Measurements from ENCODE around the gene VAMP2.
"Not testable (repeated sequence)": the region's sequence is repeated elsewhere in the genome, so short reads cannot be mapped to it uniquely, and the experiment has no call there.

VAMP2 gene

DNA sequence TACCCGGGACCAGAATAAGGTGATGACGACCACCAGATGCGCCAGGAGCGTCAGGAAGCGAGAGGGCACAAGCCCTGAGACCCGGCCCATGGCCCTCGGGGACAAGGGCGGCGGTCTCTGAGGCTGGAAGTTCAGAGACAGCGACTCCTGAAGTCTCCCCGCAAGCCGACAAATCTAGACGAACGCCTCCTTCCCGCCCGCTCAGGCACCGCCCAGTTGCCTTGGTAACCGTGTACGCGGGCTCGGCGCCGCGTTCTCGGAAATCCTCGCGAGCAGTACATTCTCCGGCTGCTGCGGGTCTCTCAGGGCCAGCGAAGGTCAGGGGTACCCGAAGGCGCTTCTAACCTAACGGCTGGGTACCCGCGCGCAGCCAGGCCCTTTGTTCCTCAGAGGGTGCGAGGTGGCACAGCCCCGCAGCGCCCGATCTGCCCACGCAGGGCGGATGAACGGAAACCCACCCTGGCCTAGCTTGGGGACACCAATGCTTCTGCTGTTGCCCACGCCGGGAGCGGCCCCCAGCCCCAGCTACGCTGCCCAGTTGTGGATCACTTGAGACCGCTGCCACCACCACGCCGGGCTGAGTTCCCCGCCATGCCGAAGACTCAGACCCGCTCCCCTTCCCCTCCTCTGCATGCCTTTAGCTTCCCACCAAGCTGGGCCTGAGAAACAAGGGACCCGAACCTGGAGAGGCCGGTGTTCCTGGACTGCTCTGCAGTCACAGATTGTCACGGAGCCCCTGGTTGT is 13.6 kb upstream of the VAMP2 start, which contains the start of gene TMEM107:
Gene TMEM107 (minus strand): TSS at position 184 of the 744 bp plus-strand sequence. CDS start 94 bp downstream, at position 90.
- H3K9me3 Mint-ChIP-seq, result no peaks in the 10 kb centered on the region
- H3K27me3 Mint-ChIP-seq (ENCODE audit: low read depth), result no peaks in the 10 kb centered on the region
- peak within 1 kb of the TSS; percentile 86 to 95 (median 93) for H3K4me3 Mint-ChIP-seq
- peaks cover 38% of the 10 kb centered on the region for H3K4me1 Mint-ChIP-seq
- no peaks in the 10 kb centered on the region for H3K36me3 Mint-ChIP-seq (ENCODE audit: low read depth)
- TF ChIP-seq, protein P1, sequence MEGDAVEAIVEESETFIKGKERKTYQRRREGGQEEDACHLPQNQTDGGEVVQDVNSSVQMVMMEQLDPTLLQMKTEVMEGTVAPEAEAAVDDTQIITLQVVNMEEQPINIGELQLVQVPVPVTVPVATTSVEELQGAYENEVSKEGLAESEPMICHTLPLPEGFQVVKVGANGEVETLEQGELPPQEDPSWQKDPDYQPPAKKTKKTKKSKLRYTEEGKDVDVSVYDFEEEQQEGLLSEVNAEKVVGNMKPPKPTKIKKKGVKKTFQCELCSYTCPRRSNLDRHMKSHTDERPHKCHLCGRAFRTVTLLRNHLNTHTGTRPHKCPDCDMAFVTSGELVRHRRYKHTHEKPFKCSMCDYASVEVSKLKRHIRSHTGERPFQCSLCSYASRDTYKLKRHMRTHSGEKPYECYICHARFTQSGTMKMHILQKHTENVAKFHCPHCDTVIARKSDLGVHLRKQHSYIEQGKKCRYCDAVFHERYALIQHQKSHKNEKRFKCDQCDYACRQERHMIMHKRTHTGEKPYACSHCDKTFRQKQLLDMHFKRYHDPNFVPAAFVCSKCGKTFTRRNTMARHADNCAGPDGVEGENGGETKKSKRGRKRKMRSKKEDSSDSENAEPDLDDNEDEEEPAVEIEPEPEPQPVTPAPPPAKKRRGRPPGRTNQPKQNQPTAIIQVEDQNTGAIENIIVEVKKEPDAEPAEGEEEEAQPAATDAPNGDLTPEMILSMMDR (IDR thresholded peaks at IDR 0.05; ENCODE audit: unreplicated experiment in 3 of 3), result no peak
- H3K27ac Mint-ChIP-seq, result peak within 1 kb of the TSS; percentile 89 to 97 (median 96)

DNA sequence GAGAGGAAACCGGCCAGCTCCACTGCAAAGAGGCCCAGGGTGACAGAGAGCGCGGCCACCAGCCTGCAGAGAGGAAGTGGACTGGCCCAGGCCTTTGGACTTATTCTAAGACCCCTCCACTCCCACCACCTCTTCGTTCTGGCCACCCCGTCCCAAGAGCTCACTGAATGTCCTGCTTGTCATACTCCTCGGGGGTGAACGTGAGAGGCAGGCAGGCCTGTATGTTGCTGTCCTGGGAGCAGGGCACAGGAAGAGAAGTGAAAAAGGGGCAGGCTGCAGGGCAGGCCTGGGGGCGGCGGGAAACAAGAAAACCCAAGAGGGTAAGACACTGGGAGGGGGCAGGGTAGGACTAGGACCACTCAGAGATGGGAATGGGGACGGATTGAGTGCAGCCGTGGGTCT is 13.0 kb upstream of the VAMP2 start:
- Mint-ChIP-seq H3K4me3 (peak overlapping the region; percentile 86 to 95 (median 93)), H3K27me3 (ENCODE audit: low read depth) (no peaks in the 10 kb centered on the region), H3K4me1 (peaks cover 38% of the 10 kb centered on the region), H3K27ac (peak overlapping the region; percentile 89 to 97 (median 96)), H3K9me3 (no peaks in the 10 kb centered on the region), H3K36me3 (ENCODE audit: low read depth) (no peaks in the 10 kb centered on the region)
- TF ChIP-seq, protein P1 (IDR thresholded peaks at IDR 0.05; ENCODE audit: unreplicated experiment in 3 of 3), result no peak

DNA sequence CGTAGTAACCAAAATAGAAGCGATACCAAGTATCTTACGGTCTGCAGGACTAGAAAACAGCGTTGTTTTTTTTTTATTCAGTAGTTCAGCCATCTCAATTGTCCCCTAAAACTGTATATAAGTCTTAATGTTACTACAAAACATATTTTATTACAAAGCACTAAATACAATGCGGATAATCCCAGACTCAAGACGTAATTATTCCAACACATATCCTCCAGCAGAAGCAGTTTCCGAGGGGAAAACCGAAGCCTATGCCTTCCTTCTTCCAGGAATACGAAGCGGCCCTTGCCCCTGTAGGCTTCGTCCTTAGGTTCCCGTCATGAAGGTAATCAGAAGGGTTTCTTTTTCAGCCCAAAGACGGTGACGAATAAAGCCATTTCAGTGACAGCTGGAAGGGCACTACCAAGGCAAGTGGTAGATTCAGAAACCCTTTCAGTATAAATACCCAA is 11.1 kb upstream of the VAMP2 start:
- H3K27me3 Mint-ChIP-seq (ENCODE audit: low read depth), result no peaks in the 10 kb centered on the region

DNA sequence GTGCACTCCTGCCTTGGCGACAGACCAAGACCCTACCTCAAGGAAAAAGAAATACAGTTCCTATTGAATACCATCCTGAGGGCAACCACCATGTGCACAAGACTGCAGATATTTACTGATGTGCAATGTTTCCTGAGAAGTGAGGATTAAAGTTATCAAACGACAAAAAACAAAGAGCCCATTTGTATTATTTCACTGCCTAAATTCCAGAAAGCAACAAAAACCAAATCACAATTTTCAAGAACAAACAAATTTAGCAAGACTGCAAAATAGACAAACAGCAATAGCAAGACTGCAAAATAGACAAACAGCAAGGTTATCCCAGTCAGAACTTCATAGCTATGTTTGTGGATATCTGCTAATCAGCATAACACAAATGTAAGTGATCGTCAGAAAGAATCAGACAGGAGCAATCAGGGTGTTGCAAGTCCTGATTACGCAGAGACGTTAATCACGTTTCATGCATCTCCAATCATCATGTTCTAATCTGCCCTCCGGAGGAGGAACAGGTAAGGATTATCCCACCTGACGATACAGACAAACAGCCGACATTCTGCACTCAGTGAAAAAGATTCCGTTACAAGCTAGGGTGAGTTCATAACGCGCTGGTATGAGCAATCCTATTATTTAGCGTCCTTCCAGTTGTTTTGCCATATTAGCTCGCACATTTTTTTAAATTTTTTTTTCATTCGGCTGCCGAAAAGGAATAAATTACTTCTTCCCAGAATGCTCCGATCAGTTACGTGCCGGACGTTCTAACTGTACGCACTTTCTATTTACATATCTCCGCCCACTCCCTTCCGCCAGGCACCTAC is 10.5 kb upstream of the VAMP2 start:
- TF ChIP-seq, protein P1 (IDR thresholded peaks at IDR 0.05; ENCODE audit: unreplicated experiment in 3 of 3), result no peak
- H3K4me3 Mint-ChIP-seq, result peak overlapping the region; percentile 85 to 86 (median 86)
- H3K36me3 Mint-ChIP-seq (ENCODE audit: low read depth), result no peaks in the 10 kb centered on the region
- H3K27ac Mint-ChIP-seq, result peak overlapping the region; percentile 100
- no peaks in the 10 kb centered on the region for H3K27me3 Mint-ChIP-seq (ENCODE audit: low read depth)
- no peaks in the 10 kb centered on the region for H3K9me3 Mint-ChIP-seq
- H3K4me1 Mint-ChIP-seq, result peaks cover 38% of the 10 kb centered on the region

More for the DNA sequence above, 11.1 kb upstream of the VAMP2 start:
- peak overlapping the region; percentile 85 to 86 (median 86) for H3K4me3 Mint-ChIP-seq
- H3K36me3 Mint-ChIP-seq (ENCODE audit: low read depth), result no peaks in the 10 kb centered on the region
- peak overlapping the region; percentile 100 for H3K27ac Mint-ChIP-seq
- H3K9me3 Mint-ChIP-seq, result no peaks in the 10 kb centered on the region
- H3K4me1 Mint-ChIP-seq, result peaks cover 38% of the 10 kb centered on the region
- TF ChIP-seq, protein P1 (IDR thresholded peaks at IDR 0.05; ENCODE audit: unreplicated experiment in 3 of 3), result no peak

DNA sequence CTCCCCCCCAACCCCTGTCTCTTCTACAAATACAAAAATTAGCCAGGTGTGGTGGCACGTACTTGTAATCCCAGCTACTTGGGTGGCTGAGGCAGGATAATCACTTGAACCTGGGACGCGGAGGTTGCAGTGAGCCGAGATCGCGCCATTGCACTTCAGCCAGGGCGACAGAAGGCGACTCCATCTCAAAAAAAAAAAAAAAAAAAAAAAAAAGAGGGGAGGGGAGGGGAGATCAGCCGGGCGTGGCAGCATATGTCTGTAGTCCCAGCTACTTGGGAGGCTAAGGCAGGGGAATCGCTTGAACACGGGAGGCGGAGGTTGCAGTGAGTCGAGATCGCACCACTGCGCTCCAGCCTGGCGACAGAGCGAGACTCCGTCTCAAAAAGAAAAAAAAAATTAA is 7.4 kb upstream of the VAMP2 start:
- not testable (repeated sequence) for H3K4me3 Mint-ChIP-seq; H3K27me3 Mint-ChIP-seq (ENCODE audit: low read depth); H3K9me3 Mint-ChIP-seq; H3K36me3 Mint-ChIP-seq (ENCODE audit: low read depth); H3K27ac Mint-ChIP-seq
- H3K4me1 Mint-ChIP-seq, result peaks cover 19% of the 10 kb centered on the region

DNA sequence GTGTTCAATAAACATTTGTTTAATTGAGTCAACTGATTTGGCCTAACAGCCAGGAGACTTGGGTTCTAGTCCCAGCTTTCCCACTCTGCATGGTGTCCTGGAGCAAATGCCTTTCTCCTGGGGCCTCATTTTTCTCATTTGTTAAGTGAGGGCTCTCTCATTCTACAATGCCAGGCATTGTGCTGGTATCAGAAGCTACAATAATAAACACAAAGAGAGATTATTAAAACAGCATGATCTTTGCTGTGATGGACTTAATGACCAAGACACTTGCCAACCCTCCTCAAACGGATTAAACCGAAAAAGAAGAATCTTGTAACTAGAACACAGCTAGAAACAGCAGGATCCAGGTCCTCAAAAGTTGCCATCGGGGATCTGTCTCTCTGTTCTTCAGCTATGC is 4.8 kb upstream of the VAMP2 start:
- Mint-ChIP-seq H3K27ac (no peak overlapping the region), H3K4me1 (peaks cover 20% of the 10 kb centered on the region), H3K9me3 (no peaks in the 10 kb centered on the region), H3K27me3 (ENCODE audit: low read depth) (no peaks in the 10 kb centered on the region), H3K36me3 (ENCODE audit: low read depth) (no peaks in the 10 kb centered on the region), H3K4me3 (no peak overlapping the region)
- TF ChIP-seq, protein P1 (IDR thresholded peaks at IDR 0.05; ENCODE audit: unreplicated experiment in 3 of 3), result no peak
